Adrenal gland (tissue), 12 donors: ENCODE data around the gene HOXA3. TPM values are rescaled to one million over a fixed set of nuclear protein-coding genes. Genes with fewer than 3 reads are reported as not detected.

Experiments
- DNase-seq, 7 donors: peaks; one replicate each; pipeline ENCODE4 v3.0.0-alpha.2; 2019 to 2020
- H3K27ac ChIP-seq, 5 donors: fragments of 200-600 bp; sonication (generic) in 4 of 5; 1 replicate in 3 of 5; 2 replicates in 2 of 5; pipeline versions ENCODE4 v1.5.1 to v1.8.0; 2016 to 2020; ENCODE audit warnings: mild to moderate bottlenecking in 1 of 5
- H3K27me3 ChIP-seq: fragments of 200-600 bp; 2 replicates; pipeline ENCODE4 v1.8.0; 2021
- H3K36me3 ChIP-seq, 2 donors: fragments of 200-600 bp; replicated peaks in 1 of 2; 1 replicate in 1 of 2; 2 replicates in 1 of 2; pipeline versions ENCODE4 v1.5.1 to v1.8.0; 2018 to 2022
- H3K4me1 ChIP-seq, 2 donors: fragments of 200-600 bp; replicated peaks in 1 of 2; 1 replicate in 1 of 2; 2 replicates in 1 of 2; pipeline versions ENCODE4 v1.5.1 to v1.8.0; 2018 to 2021
- H3K4me3 ChIP-seq, 4 donors: fragments of 200-600 bp; sonication (generic) in 3 of 4; one replicate each; pipeline ENCODE4 v1.5.1; 2016 to 2018
- H3K9me3 ChIP-seq, 3 donors: fragments of 200-600 bp; sonication (generic) in 1 of 3; replicated peaks in 1 of 3; 1 replicate in 2 of 3; 2 replicates in 1 of 3; pipeline versions ENCODE4 v1.5.1 to v1.8.0; 2016 to 2021
- CTCF ChIP-seq, 6 experiments: fragments of 450-650 bp in 4 of 6; fragments of 200-600 bp in 2 of 6; sonication (generic) in 1 of 6; IDR thresholded peaks; 1 replicate in 5 of 6; 2 replicates in 1 of 6; pipeline versions ENCODE4 v1.5.1 to v1.8.0; 2016 to 2021; ENCODE audit warnings: antibody characterized with exemption in 6 of 6, mild to moderate bottlenecking in 2 of 6, moderate library complexity in 1 of 6
- POLR2A ChIP-seq, 2 donors: fragments of 450-650 bp; IDR thresholded peaks; one replicate each; pipeline ENCODE4 v1.6.1; 2017; ENCODE audit warnings: antibody characterized with exemption in 2 of 2, mild to moderate bottlenecking in 2 of 2, moderate library complexity in 1 of 2
- WGBS, 4 donors: extraction: QIAGEN DNeasy Blood & Tissue Kit in 2 of 4; methylation state at CpG; one replicate each; pipeline versions ENCODE4 v1.1.5 to v1.1.7; 2013 to 2017; 5-methylcytosine and 5-hydroxymethylcytosine counted together
- intact Hi-C, 2 donors: fragments of 100-400 bp; cut with DNase I; formaldehyde crosslinking; loops; one replicate each; pipeline versions ENCODE4 v1.14.1 to v1.15.0; 2022 to 2023
- polyA plus RNA-seq, 3 donors: library from polyadenylated mRNA; stranded (reverse); fragments of 200-250 nt in 2 of 3; fragments of 350-450 nt in 1 of 3; fragmentation: Illumina TruSeq in 1 of 3; extraction: RNeasy Lipid Tissue Mini Kit (QIAGEN cat#74804) in 1 of 3; gene quantifications; one replicate each; pipeline ENCODE4 v1.2.3, GENCODE V29; 2013 to 2014
- total RNA-seq, 9 donors: library from RNA; depleted of rRNA in 4 of 9; stranded (reverse); fragments of >200 nt in 4 of 9; fragments of 120-200 nt in 1 of 9; fragmentation: NEBNext Ultra II Directional in 1 of 9; extraction: Animal tissue kit (Norgen Biotek cat#: 25700) in 1 of 9; gene quantifications; one replicate each; pipeline versions ENCODE4 v1.1.0 to v1.2.4, GENCODE V29; 2013 to 2023
- donor health status: healthy with polysubstance abuse.
- donor health status: Bipolar disorder and iron deficiency.
- donor health status: DM: yes; HTN: yes; CAD: no.
- donor health status: DM: no; HTN: no; CAD: no.
- donor health status: DM: no; HTN: no; CAD: no.
- donor health status: DM: yes; HTN: yes; CAD: no.

Gene HOXA3
- total and polyA plus RNA-seq, 12 donors: 1.0 to 32.7 (median 3.8) TPM

GRCh38 chr7:27115221-27116026 is 37.0 kb downstream of the HOXA3 start:
- Histone ChIP-seq H3K9me3 (no peaks in the 10 kb centered on the region), H3K4me1 (peaks cover 0 to 14% of the 10 kb centered on the region in 2 donors), H3K27me3 (no peaks in the 10 kb centered on the region), H3K4me3 (peak overlapping the region in 2 of 4 donors; percentile 17 to 44), H3K36me3 (no peaks in the 10 kb centered on the region), H3K27ac (peak overlapping the region; percentile 30 to 91 (median 61))
- WGBS, 4 donors: 48 to 77% (median 53%) methylated on average over 24 to 45 of the region's 45 CpGs
- DNase-seq: peak in 2 of 7 donors; percentile 18 to 23
- intact Hi-C loops: no loop called here
- TF ChIP-seq POLR2A (IDR thresholded peaks at IDR 0.05) (no peak), CTCF (IDR thresholded peaks at IDR 0.05) (no peak)

GRCh38 chr7:27114881-27115220 is 37.5 kb downstream of the HOXA3 start:
- intact Hi-C loops: no loop called here
- H3K27ac ChIP-seq: peak overlapping the region; percentile 30 to 91 (median 61)
- no peaks in the 10 kb centered on the region for H3K36me3 ChIP-seq
- no peak for DNase-seq
- WGBS, 4 donors: 54 to 70% (median 62%) methylated on average over 6 of the region's 6 CpGs
- H3K4me3 ChIP-seq: peak overlapping the region in 1 of 4 donors; percentile 44
- H3K9me3 ChIP-seq: no peaks in the 10 kb centered on the region
- no peaks in the 10 kb centered on the region for H3K27me3 ChIP-seq
- H3K4me1 ChIP-seq: peaks cover 0 to 14% of the 10 kb centered on the region in 2 donors
- TF ChIP-seq POLR2A (IDR thresholded peaks at IDR 0.05): no peak
- no peak for TF ChIP-seq CTCF (IDR thresholded peaks at IDR 0.05)

GRCh38 chr7:27113991-27114769 is 38.2 kb downstream of the HOXA3 start:
- H3K9me3 ChIP-seq: no peaks in the 10 kb centered on the region
- H3K36me3 ChIP-seq: no peaks in the 10 kb centered on the region
- peak overlapping the region in 4 of 5 donors; percentile 76 to 97 (median 86) for H3K27ac ChIP-seq
- H3K27me3 ChIP-seq: no peaks in the 10 kb centered on the region
- peak in 4 of 7 donors; percentile 54 to 68 (median 62) for DNase-seq
- H3K4me1 ChIP-seq: peaks cover 0 to 16% of the 10 kb centered on the region in 2 donors
- intact Hi-C loops: no loop called here
- WGBS, 4 donors: 19 to 36% (median 23%) methylated on average over 11 to 26 of the region's 26 CpGs
- peak overlapping the region in 2 of 4 donors; percentile 67 to 87 for H3K4me3 ChIP-seq
- TF ChIP-seq CTCF (IDR thresholded peaks at IDR 0.05) (no peak), POLR2A (IDR thresholded peaks at IDR 0.05) (no peak)
